Measurements from ENCODE around the gene NRBF2.
"Not testable (repeated sequence)": the region's sequence is repeated elsewhere in the genome, so short reads cannot be mapped to it uniquely, and the experiment has no call there.

Gene NRBF2

DNA sequence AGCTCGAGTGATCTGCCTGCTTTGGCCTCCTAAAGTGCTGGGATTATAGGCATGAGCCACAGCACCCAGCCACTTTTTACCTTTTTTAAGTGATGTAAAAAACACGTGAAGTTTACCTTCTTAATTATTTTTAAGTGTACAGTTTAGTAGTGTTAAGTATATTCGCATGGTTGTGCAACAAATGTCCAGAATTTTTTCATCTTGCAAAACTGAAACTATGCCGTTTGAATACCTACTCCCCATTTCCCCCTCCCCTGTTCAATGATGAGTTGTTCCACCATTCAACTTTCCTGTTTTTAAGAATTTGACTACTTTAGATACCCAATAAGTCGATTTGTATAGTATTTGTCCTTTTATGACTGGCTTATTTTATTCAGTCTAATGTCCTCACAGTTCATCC is 10.9 kb downstream of the NRBF2 start:
- no peak overlapping the region for H3K4me3 ChIP-seq
- no peak overlapping the region for H3K27ac ChIP-seq
- no peaks in the 10 kb centered on the region for H3K27me3 ChIP-seq
- H3K9ac ChIP-seq, result no peak overlapping the region
- H3K4me2 ChIP-seq, result no peak overlapping the region
- no peaks in the 10 kb centered on the region for H3K4me1 ChIP-seq
- peaks cover 87% of the 10 kb centered on the region for H4K20me1 ChIP-seq
- TF ChIP-seq Cebpa-rat (IDR thresholded peaks at IDR 0.05), result no peak
- H3K36me3 ChIP-seq, result peaks cover 70% of the 10 kb centered on the region
- H3K9me3 ChIP-seq, result no peaks in the 10 kb centered on the region

DNA sequence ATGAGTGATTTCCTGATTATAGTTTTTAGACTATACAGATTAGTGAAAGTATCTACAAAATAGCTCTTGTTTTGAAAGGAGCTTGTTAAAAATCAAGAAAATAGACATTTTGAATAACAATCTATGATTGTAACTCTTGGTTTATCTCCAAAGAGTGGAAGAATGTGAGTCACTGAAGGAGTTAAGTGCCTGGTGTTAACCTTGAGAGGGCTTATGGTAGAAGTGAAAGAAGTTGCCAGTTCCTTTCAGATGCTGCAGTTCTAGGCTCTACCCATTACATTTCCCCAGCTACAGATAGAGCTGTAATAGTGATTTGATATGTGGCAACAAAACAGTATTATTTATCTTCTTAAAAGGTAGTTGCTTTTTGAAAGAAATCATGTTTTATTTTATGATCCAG is 12.7 kb downstream of the NRBF2 start:
- TF ChIP-seq Cebpa-rat (IDR thresholded peaks at IDR 0.05), result no peak
- Histone ChIP-seq H3K9me3 (no peaks in the 10 kb centered on the region), H4K20me1 (peaks cover 87% of the 10 kb centered on the region), H3K4me3 (no peak overlapping the region), H3K4me2 (no peak overlapping the region), H3K9ac (no peak overlapping the region), H3K36me3 (peaks cover 69% of the 10 kb centered on the region), H3K27me3 (no peaks in the 10 kb centered on the region), H3K4me1 (no peaks in the 10 kb centered on the region), H3K27ac (no peak overlapping the region)

DNA sequence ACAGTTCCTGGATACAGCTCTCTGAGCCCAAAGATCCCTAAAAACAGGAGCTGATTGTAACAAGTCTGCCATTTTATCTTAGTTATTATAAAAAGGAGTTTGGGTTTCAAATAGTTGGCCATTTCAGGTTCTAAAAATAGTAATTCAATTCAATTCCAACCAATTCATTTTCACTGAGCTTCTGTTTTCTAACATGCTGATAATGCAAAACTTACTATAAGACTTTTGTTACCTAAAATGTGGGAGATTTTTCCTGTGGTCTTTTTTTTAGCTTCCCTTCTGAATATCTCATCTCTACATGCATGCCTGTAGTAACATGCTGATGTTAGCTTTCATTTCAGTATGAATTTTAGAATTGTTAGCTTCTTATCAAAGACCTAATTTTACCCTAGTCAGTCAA is 13.4 kb downstream of the NRBF2 start:
- H3K36me3 ChIP-seq, result peaks cover 66% of the 10 kb centered on the region
- no peak overlapping the region for H3K4me2 ChIP-seq
- H3K27me3 ChIP-seq, result no peaks in the 10 kb centered on the region
- H3K4me1 ChIP-seq, result no peaks in the 10 kb centered on the region
- H4K20me1 ChIP-seq, result peaks cover 84% of the 10 kb centered on the region
- no peak for TF ChIP-seq Cebpa-rat (IDR thresholded peaks at IDR 0.05)
- no peaks in the 10 kb centered on the region for H3K9me3 ChIP-seq
- H3K4me3 ChIP-seq, result no peak overlapping the region
- H3K27ac ChIP-seq, result no peak overlapping the region
- H3K9ac ChIP-seq, result no peak overlapping the region

DNA sequence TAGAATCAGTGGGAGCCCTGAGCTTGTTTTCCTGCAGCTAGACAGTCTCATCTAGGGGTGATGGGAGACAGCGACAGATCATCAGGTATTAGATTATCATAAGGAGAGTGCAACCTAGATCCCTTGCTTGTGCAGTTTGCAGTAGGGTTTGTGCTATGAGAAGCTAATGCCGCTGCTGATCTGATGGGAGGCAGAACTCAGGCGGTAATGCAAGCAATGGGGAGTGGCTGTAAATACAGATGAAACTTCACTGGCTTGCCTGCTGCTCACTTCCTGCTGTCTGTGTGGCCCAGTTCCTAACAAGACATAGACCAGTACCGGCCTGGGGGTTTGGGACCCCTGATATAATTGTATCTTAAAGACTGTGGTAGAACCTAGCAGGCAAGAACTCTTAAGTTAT is 17.6 kb downstream of the NRBF2 start:
- no peak overlapping the region for H3K27ac ChIP-seq
- H3K27me3 ChIP-seq, result no peaks in the 10 kb centered on the region
- no peak overlapping the region for H3K4me2 ChIP-seq
- no peaks in the 10 kb centered on the region for H3K9me3 ChIP-seq
- H4K20me1 ChIP-seq, result peaks cover 63% of the 10 kb centered on the region
- no peaks in the 10 kb centered on the region for H3K4me1 ChIP-seq
- no peak overlapping the region for H3K4me3 ChIP-seq
- no peak overlapping the region for H3K9ac ChIP-seq
- peaks cover 88% of the 10 kb centered on the region for H3K36me3 ChIP-seq
- TF ChIP-seq Cebpa-rat (IDR thresholded peaks at IDR 0.05), result no peak

DNA sequence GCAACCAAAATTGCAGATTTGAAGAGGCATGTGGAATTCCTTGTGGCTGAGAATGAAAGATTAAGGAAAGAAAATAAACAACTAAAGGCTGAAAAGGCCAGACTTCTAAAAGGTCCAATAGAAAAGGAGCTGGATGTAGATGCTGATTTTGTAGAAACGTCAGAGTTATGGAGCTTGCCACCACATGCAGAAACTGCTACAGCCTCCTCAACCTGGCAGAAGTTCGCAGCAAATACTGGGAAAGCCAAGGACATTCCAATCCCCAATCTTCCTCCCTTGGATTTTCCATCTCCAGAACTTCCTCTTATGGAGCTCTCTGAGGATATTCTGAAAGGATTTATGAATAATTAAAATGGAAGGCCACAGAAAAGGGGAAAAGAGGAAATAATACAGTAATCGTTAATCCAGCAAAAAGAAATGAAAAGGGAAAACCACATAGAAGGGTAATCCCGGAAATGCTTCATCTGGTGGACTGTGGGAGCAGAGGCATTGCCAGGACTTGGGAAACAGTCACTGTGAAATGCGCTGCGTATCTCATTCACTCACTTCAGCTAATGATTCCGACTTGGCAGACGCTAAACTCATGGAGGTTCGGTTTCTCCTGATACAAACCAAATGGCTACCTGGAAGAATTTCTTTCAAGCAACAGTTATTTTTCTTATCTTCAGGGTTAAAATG is 20.9 kb downstream of the NRBF2 start:
- not testable (repeated sequence) for H3K27me3 ChIP-seq, H3K4me3 ChIP-seq, H3K9ac ChIP-seq, H3K4me2 ChIP-seq, H3K4me1 ChIP-seq, H3K27ac ChIP-seq, H3K9me3 ChIP-seq
- Histone ChIP-seq H4K20me1 (peaks cover 69% of the 10 kb centered on the region), H3K36me3 (peaks cover 58% of the 10 kb centered on the region)

DNA sequence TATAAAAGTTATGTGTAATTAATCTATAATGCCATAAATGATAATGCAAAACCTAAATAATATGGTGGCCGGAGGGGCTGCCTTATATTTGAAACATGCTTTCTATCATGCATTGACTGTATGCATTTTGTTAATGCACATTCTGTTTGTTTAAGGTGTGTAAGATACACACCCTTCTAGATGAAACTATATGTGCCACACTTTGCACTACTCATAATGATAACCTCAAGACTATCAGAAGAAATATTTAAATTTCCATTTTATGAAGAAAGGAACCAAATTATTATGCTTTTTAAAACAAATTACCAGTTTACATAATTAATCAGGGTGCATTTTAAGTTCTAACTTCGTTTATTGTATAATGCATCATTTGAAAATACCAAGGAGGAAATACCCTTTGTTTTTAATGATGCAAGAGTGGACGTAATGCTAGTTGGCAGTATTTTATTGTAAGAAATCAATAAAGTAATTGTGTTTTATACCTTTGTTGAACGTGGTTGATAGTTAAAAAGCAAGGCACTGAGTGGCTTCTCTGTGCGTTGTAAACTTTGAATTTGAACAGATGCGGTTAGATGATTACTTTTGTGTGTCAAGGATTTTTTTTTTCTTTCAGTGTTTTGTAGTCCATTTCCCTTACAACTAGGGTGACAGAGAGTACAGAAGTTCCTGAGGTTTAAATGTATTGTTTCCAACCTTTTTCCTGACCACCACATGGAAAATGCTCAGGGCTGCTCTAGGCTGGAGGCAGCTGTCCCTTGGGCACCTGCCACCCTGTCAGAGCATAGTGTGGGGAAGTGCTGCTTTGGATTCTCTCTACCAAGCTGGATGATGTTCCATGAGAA is 21.6 kb downstream of the NRBF2 start:
- H3K4me3 ChIP-seq, result no peak overlapping the region
- no peak overlapping the region for H3K9ac ChIP-seq
- H3K9me3 ChIP-seq, result no peaks in the 10 kb centered on the region
- H3K4me2 ChIP-seq, result no peak overlapping the region
- peaks cover 61% of the 10 kb centered on the region for H4K20me1 ChIP-seq
- H3K27me3 ChIP-seq, result no peaks in the 10 kb centered on the region
- TF ChIP-seq Cebpa-rat (IDR thresholded peaks at IDR 0.05), result no peak
- H3K36me3 ChIP-seq, result peaks cover 53% of the 10 kb centered on the region
- H3K4me1 ChIP-seq, result no peaks in the 10 kb centered on the region
- no peak overlapping the region for H3K27ac ChIP-seq

DNA sequence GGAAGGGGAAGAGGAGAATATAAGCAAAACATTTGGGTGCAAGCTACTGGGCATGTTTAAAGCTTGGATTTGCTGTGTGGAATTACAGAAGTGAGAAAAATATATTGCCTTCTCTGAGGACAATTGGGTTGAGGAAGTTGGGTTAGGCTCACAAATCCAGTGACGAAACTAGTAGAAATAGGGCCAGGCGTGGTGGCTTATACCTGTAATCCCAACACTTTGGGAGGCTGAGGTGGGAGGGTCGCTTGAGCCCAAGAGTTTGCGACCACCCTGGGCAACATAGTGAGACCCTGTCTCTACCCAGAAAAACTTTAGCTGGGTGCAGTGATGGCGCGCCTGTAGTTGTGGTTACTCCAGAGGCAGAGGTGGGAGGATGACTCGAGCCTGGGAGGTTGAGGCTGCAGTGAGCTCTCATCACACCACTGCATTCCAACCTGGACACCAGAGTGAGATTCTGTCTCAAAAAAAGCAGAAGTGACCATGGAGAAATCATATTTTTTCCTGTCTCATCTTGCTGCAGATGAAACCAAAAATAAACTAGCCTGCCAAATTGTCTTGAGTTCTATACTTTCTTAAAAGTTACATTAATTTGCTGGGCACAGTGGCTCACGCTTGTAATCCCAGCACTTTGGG is 22.4 kb downstream of the NRBF2 start:
- TF ChIP-seq Cebpa-rat (IDR thresholded peaks at IDR 0.05), result no peak
- no peak overlapping the region for H3K4me3 ChIP-seq
- H3K4me2 ChIP-seq, result no peak overlapping the region
- no peaks in the 10 kb centered on the region for H3K4me1 ChIP-seq
- H4K20me1 ChIP-seq, result peaks cover 54% of the 10 kb centered on the region
- H3K36me3 ChIP-seq, result peaks cover 45% of the 10 kb centered on the region
- no peak overlapping the region for H3K27ac ChIP-seq
- H3K9ac ChIP-seq, result no peak overlapping the region
- no peaks in the 10 kb centered on the region for H3K27me3 ChIP-seq
- H3K9me3 ChIP-seq, result no peaks in the 10 kb centered on the region

DNA sequence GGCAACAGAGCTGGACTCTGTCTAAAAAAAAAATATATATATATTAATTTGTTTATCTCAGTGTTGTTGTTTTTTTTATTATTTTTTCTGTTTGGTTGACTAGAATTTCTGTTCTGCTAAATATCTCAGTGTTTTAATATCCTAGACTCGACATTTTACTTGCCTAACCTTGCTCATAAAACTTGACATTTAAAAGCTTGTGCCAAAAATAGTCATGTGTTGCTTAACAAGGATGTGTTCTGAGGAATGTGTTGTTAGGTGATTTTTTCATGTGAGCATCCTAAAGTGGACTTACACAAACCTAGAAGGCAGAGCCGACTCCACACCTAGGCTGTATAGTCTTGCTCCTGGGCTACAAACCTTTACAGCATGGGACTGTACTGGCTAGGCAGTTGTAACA is 23.1 kb downstream of the NRBF2 start:
- Histone ChIP-seq H3K36me3 (peaks cover 39% of the 10 kb centered on the region), H3K4me2 (no peak overlapping the region), H4K20me1 (peaks cover 48% of the 10 kb centered on the region), H3K4me1 (no peaks in the 10 kb centered on the region), H3K27me3 (no peaks in the 10 kb centered on the region), H3K27ac (no peak overlapping the region), H3K9me3 (no peaks in the 10 kb centered on the region), H3K9ac (no peak overlapping the region), H3K4me3 (no peak overlapping the region)
- TF ChIP-seq Cebpa-rat (IDR thresholded peaks at IDR 0.05), result no peak

DNA sequence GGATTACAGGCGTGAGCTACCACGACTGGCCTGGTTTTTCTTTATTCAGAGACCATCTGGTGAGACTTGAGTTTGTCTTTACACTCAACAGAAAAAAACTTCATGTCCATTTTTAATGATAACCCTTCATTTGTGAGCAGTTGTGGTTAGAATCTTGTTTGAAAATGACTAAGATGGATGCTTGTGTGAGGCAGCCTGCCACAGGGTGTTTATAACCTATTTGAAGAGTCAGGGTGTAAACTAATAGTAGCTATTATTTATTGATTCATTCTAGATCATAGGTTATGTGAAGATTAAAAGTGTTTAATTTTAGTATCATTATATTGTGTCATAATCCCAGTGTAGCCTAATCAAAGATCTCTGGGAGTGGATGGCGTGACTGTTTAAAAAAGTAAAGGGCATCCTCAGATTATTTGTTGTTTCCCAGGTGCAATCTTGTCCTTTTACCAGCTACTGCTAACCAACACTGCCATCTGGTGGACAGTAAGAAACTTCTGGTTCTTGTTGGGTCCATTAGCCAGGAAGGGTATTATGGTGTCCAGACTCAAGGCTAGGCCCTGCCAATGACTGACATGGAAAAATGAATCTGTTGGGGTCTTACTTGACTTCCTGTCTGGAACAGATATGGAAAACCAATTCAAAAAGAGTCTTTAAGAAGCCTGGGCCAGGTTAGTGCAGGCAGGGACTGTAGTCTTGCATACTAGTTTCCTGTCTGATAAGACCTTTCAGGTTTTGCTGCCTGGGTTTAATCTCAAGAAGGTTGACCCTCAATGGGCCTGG is 24.9 kb downstream of the NRBF2 start:
- no peak overlapping the region for H3K4me3 ChIP-seq
- no peak for TF ChIP-seq Cebpa-rat (IDR thresholded peaks at IDR 0.05)
- peaks cover 39% of the 10 kb centered on the region for H4K20me1 ChIP-seq
- H3K9ac ChIP-seq, result no peak overlapping the region
- H3K36me3 ChIP-seq, result peaks cover 27% of the 10 kb centered on the region
- no peaks in the 10 kb centered on the region for H3K9me3 ChIP-seq
- no peaks in the 10 kb centered on the region for H3K27me3 ChIP-seq
- H3K27ac ChIP-seq, result no peak overlapping the region
- peaks cover 7% of the 10 kb centered on the region; the same call in 1 of the 2 replicates for H3K4me1 ChIP-seq
- no peak overlapping the region for H3K4me2 ChIP-seq

Data from BLaER1 (cell line).